Measurements from ENCODE around the gene PMEL. TPM values are rescaled to one million over a fixed set of nuclear protein-coding genes. Genes with fewer than 3 reads are reported as not detected.
"Not testable (repeated sequence)": the region's sequence is repeated elsewhere in the genome, so short reads cannot be mapped to it uniquely, and the experiment has no call there.

Gene PMEL
- total and polyA plus RNA-seq, 2 experiments from 2014 or later = 0.38 to 2.3 TPM

- Histone ChIP-seq H3K36me3 (ENCODE audit: low read depth) (peaks cover 29% of the 10 kb centered on the region), H2AFZ (no peak overlapping the region), H3K9me2 (ENCODE audit: insufficient read depth) (no peaks in the 10 kb centered on the region), H3K9me3 (ENCODE audit: low read depth) (no peaks in the 10 kb centered on the region), H3K9ac (no peak overlapping the region), H3K79me2 (ENCODE audit: insufficient read depth) (0 out of 2 replicates have a peak, but pooled peaks cover 2% of the 10 kb centered on the region), H3K4me3 (no peak overlapping the region), H3F3A (ENCODE audit: insufficient read depth) (peaks cover 26% of the 10 kb centered on the region), H3K27me3 (replicated peaks; ENCODE audit: insufficient read depth) (no peaks in the 10 kb centered on the region), H3K27ac (no peak overlapping the region), H3K4me2 (ENCODE audit: unreplicated experiment) (no peak overlapping the region), H3K4me1 (ENCODE audit: insufficient read depth) (no peaks in the 10 kb centered on the region), H4K20me1 (ENCODE audit: insufficient read depth) (no peaks in the 10 kb centered on the region)
- DNase-seq = no peak
- in situ Hi-C loops (cut with MboI) = no loop called here
- 79 to 81% methylated on average over 3 of the region's 3 CpGs for WGBS, 2 experiments (ENCODE audit: low coverage in 1 of 2, low lambda C conversion rate in 2 of 2, missing lambda C conversion rate in 2 of 2)
- TF ChIP-seq EZH2 (IDR thresholded peaks at IDR 0.05; ENCODE audit: insufficient read depth, poor library complexity, severe bottlenecking) = no peak
- TF ChIP-seq EZH2phosphoT487 (IDR thresholded peaks at IDR 0.05; ENCODE audit: insufficient read depth, low read depth) = no peak
These were observed 25.3 kb upstream of the PMEL start for GRCh38 chr12:55991110-55991509.

GRCh38 chr12:55985976-55986375 is 20.1 kb upstream of the PMEL start:
- H3K4me3 ChIP-seq; H3F3A ChIP-seq (ENCODE audit: insufficient read depth); H3K9me3 ChIP-seq (ENCODE audit: low read depth); H3K9me2 ChIP-seq (ENCODE audit: insufficient read depth); H3K27ac ChIP-seq; H2AFZ ChIP-seq; H3K9ac ChIP-seq; H3K4me2 ChIP-seq (ENCODE audit: unreplicated experiment); H4K20me1 ChIP-seq (ENCODE audit: insufficient read depth); in situ Hi-C loops (cut with MboI); DNase-seq; H3K27me3 ChIP-seq (replicated peaks; ENCODE audit: insufficient read depth); H3K4me1 ChIP-seq (ENCODE audit: insufficient read depth): not testable (repeated sequence)
- 93% methylated on average over 7 of the region's 7 CpGs for WGBS, 2 experiments (ENCODE audit: low coverage in 1 of 2, low lambda C conversion rate in 2 of 2, missing lambda C conversion rate in 2 of 2)
- H3K36me3 ChIP-seq (ENCODE audit: low read depth) = peaks cover 35% of the 10 kb centered on the region
- peaks cover 53% of the 10 kb centered on the region for H3K79me2 ChIP-seq (ENCODE audit: insufficient read depth)

- 90% methylated on average over 4 of the region's 4 CpGs for WGBS, 2 experiments (ENCODE audit: low coverage in 1 of 2, low lambda C conversion rate in 2 of 2, missing lambda C conversion rate in 2 of 2)
- H3K9me3 ChIP-seq (ENCODE audit: low read depth) = no peaks in the 10 kb centered on the region
- in situ Hi-C loops (cut with MboI) = no loop called here
These were observed 19.5 kb upstream of the PMEL start for GRCh38 chr12:55985341-55985740.

GRCh38 chr12:55984861-55985260 is 19.0 kb upstream of the PMEL start:
- Histone ChIP-seq H3K79me2 (ENCODE audit: insufficient read depth) (peaks cover 64% of the 10 kb centered on the region), H4K20me1 (ENCODE audit: insufficient read depth) (peaks cover 4% of the 10 kb centered on the region; the same call in 1 of the 2 replicates), H3K27me3 (replicated peaks; ENCODE audit: insufficient read depth) (no peaks in the 10 kb centered on the region), H3K9ac (no peak overlapping the region), H2AFZ (no peak overlapping the region), H3K4me3 (no peak overlapping the region), H3F3A (ENCODE audit: insufficient read depth) (no peaks in the 10 kb centered on the region), H3K36me3 (ENCODE audit: low read depth) (peaks cover 25% of the 10 kb centered on the region), H3K4me1 (ENCODE audit: insufficient read depth) (peaks cover 8% of the 10 kb centered on the region), H3K9me3 (ENCODE audit: low read depth) (no peaks in the 10 kb centered on the region), H3K27ac (no peak overlapping the region), H3K9me2 (ENCODE audit: insufficient read depth) (no peaks in the 10 kb centered on the region), H3K4me2 (ENCODE audit: unreplicated experiment) (no peak overlapping the region)
- in situ Hi-C loops (cut with MboI) = no loop called here
- DNase-seq = no peak
- TF ChIP-seq EZH2phosphoT487 (IDR thresholded peaks at IDR 0.05; ENCODE audit: insufficient read depth, low read depth) (no peak), EZH2 (IDR thresholded peaks at IDR 0.05; ENCODE audit: insufficient read depth, poor library complexity, severe bottlenecking) (no peak)
- WGBS, 2 experiments (ENCODE audit: low coverage in 1 of 2, low lambda C conversion rate in 2 of 2, missing lambda C conversion rate in 2 of 2) = 68 to 80% methylated on average over 2 of the region's 2 CpGs

More at GRCh38 chr12:55985341-55985740, 19.5 kb upstream of the PMEL start:
- Histone ChIP-seq H2AFZ (no peak overlapping the region), H4K20me1 (ENCODE audit: insufficient read depth) (peaks cover 4% of the 10 kb centered on the region; the same call in 1 of the 2 replicates), H3K27ac (no peak overlapping the region), H3K9ac (no peak overlapping the region), H3K27me3 (replicated peaks; ENCODE audit: insufficient read depth) (no peaks in the 10 kb centered on the region), H3F3A (ENCODE audit: insufficient read depth) (no peaks in the 10 kb centered on the region), H3K4me1 (ENCODE audit: insufficient read depth) (peaks cover 8% of the 10 kb centered on the region), H3K4me3 (no peak overlapping the region), H3K36me3 (ENCODE audit: low read depth) (peaks cover 28% of the 10 kb centered on the region), H3K4me2 (ENCODE audit: unreplicated experiment) (no peak overlapping the region), H3K79me2 (ENCODE audit: insufficient read depth) (peaks cover 59% of the 10 kb centered on the region), H3K9me2 (ENCODE audit: insufficient read depth) (no peaks in the 10 kb centered on the region)
- DNase-seq = no peak
- TF ChIP-seq EZH2phosphoT487 (IDR thresholded peaks at IDR 0.05; ENCODE audit: insufficient read depth, low read depth) (no peak), EZH2 (IDR thresholded peaks at IDR 0.05; ENCODE audit: insufficient read depth, poor library complexity, severe bottlenecking) (no peak)

All from GM23248 (cell line).